B cell (primary cell): ENCODE data around the gene TANK. TPM values are rescaled to one million over a fixed set of nuclear protein-coding genes. Genes with fewer than 3 reads are reported as not detected.

Experiments
- ATAC-seq: fragments of 200-7000 bp; cut with Tn5 transposase; one replicate; pipeline ENCODE4 v1.10.0; 2021; ENCODE audit warnings: low read depth, mild to moderate bottlenecking, moderate number of reproducible peaks, moderate library complexity
- CTCF ChIA-PET: fragments of 350-600 bp; sonication (Branson Sonifier 250); formaldehyde crosslinking; loops from one replicate; lab custom pipeline; 2021; ENCODE audit warnings: antibody characterized with exemption, inconsistent platforms; lab: Charles Lee
- POLR2A ChIA-PET: fragments of 350-600 bp; sonication (Branson Sonifier 250); formaldehyde crosslinking; loops from one replicate; lab custom pipeline; 2021; ENCODE audit warnings: antibody characterized with exemption; lab: Charles Lee
- DNase-seq: peaks from one replicate; pipeline ENCODE4 v3.0.0; 2013
- H2AFZ ChIP-seq: 2 replicates; pipeline ENCODE4 v1.6.1; 2012; ENCODE audit warnings: mild to moderate bottlenecking, low read depth, low read length; ENCODE audit not compliant: insufficient read depth, poor library complexity, severe bottlenecking
- H3K27ac ChIP-seq, 2 donors: 1 replicate in 1 of 2; 2 replicates in 1 of 2; pipeline ENCODE4 v1.5.1; 2012 to 2013; ENCODE audit warnings: low read length in 2 of 2, mild to moderate bottlenecking in 2 of 2, moderate library complexity in 1 of 2
- H3K27me3 ChIP-seq, 4 experiments: fragments of 200-600 bp in 1 of 4; sonication (generic) in 1 of 4; replicated peaks in 1 of 4; 1 replicate in 2 of 4; 2 replicates in 2 of 4; pipeline versions ENCODE4 v1.6.1 to v1.7.0; 2013 to 2016; ENCODE audit warnings: low read length in 3 of 4, mild to moderate bottlenecking in 2 of 4, mixed read lengths in 1 of 4, moderate library complexity in 1 of 4; ENCODE audit not compliant: insufficient read depth in 4 of 4, control insufficient read depth in 3 of 4; ENCODE audit errors: control extremely low read depth in 1 of 4
- H3K36me3 ChIP-seq, 2 experiments: replicated peaks in 1 of 2; 1 replicate in 1 of 2; 2 replicates in 1 of 2; pipeline versions ENCODE4 v1.6.1 to v1.7.1; 2013; ENCODE audit warnings: low read length in 1 of 2; ENCODE audit not compliant: insufficient read depth in 2 of 2, control insufficient read depth in 1 of 2; ENCODE audit errors: control extremely low read depth in 1 of 2, extremely low read depth in 1 of 2
- H3K4me1 ChIP-seq, 2 donors: fragments of 200-600 bp in 1 of 2; sonication (generic) in 1 of 2; 1 replicate in 1 of 2; 2 replicates in 1 of 2; pipeline versions ENCODE4 v1.5.1 to v1.6.1; 2013 to 2017; ENCODE audit warnings: low read length in 2 of 2; ENCODE audit not compliant: control insufficient read depth in 2 of 2, insufficient read depth in 2 of 2
- H3K4me2 ChIP-seq: replicated peaks from 2 replicates; pipeline ENCODE3; 2012; ENCODE audit warnings: mild to moderate bottlenecking, low read depth, low read length; ENCODE audit not compliant: poor library complexity, severe bottlenecking
- H3K4me3 ChIP-seq, 5 experiments: fragments of 200-600 bp in 1 of 5; sonication (generic) in 1 of 5; 1 replicate in 3 of 5; 2 replicates in 2 of 5; pipeline versions ENCODE4 v1.5.1 to v1.7.0; 2011 to 2016; ENCODE audit warnings: low read length in 4 of 5, mild to moderate bottlenecking in 4 of 5, low read depth in 2 of 5, control low read depth in 1 of 5, moderate library complexity in 1 of 5; ENCODE audit not compliant: insufficient read depth in 1 of 5; ENCODE audit errors: control extremely low read depth in 1 of 5, extremely low read depth in 1 of 5
- H3K79me2 ChIP-seq: fragments of 200-600 bp; sonication (generic); one replicate; pipeline ENCODE4 v1.6.0; 2016; ENCODE audit warnings: low read length; ENCODE audit not compliant: control insufficient read depth, insufficient read depth
- H3K9ac ChIP-seq: fragments of 200-600 bp; sonication (generic); 2 replicates; pipeline ENCODE4 v1.6.1; 2017; ENCODE audit warnings: mild to moderate bottlenecking, low read length, moderate library complexity
- H3K9me3 ChIP-seq, 3 donors: one replicate each; pipeline versions ENCODE4 v1.6.1 to v1.7.1; 2013; ENCODE audit warnings: low read length in 2 of 3; ENCODE audit not compliant: control insufficient read depth in 2 of 3, insufficient read depth in 1 of 3; ENCODE audit errors: control extremely low read depth in 1 of 3
- H4K20me1 ChIP-seq: 2 replicates; pipeline ENCODE4 v1.6.0; 2012; ENCODE audit warnings: mild to moderate bottlenecking, low read length; ENCODE audit not compliant: insufficient read depth, control insufficient read depth, poor library complexity, severe bottlenecking
- H3K27ac Mint-ChIP-seq: one replicate; pipeline ENCODE4 v1.8.0; 2021; ENCODE audit warnings: mixed read lengths
- H3K27me3 Mint-ChIP-seq: one replicate; pipeline ENCODE4 v1.8.0; 2021; ENCODE audit warnings: mixed read lengths
- H3K4me1 Mint-ChIP-seq: one replicate; pipeline ENCODE4 v1.8.0; 2021; ENCODE audit warnings: mixed read lengths
- H3K4me3 Mint-ChIP-seq: one replicate; pipeline ENCODE4 v1.8.0; 2021; ENCODE audit warnings: mixed read lengths
- H3K9me3 Mint-ChIP-seq: one replicate; pipeline ENCODE4 v1.8.0; 2022; ENCODE audit warnings: mixed read lengths; ENCODE audit not compliant: insufficient read depth
- CTCF ChIP-seq: fragments of 200-600 bp; IDR thresholded peaks from one replicate; pipeline ENCODE4 v1.8.0; 2022; ENCODE audit warnings: antibody characterized with exemption, mild to moderate bottlenecking
- EZH2 ChIP-seq: IDR thresholded peaks from 2 replicates; pipeline ENCODE4 v1.6.1; 2012; ENCODE audit warnings: borderline replicate concordance, low read depth, mild to moderate bottlenecking, moderate library complexity, low read length; ENCODE audit not compliant: insufficient read depth, poor library complexity, severe bottlenecking
- WGBS: methylation state at CpG from one replicate; pipeline ENCODE4 v1.1.5; 2013; ENCODE audit warnings: missing lambda C conversion rate; ENCODE audit not compliant: insufficient coverage; 5-methylcytosine and 5-hydroxymethylcytosine counted together
- intact Hi-C: fragments of 100-400 bp; cut with micrococcal nuclease; formaldehyde crosslinking; loops from one replicate; pipeline ENCODE4 v1.10.0; 2022
- polyA plus RNA-seq: library from polyadenylated mRNA; depleted of rRNA; stranded (reverse); fragments of >200 nt; gene quantifications from 2 replicates; pipeline ENCODE4 v1.2.3, GENCODE V29; 2012
- total RNA-seq, 2 donors: library from RNA; stranded (reverse); fragments of 120-200 nt in 1 of 2; gene quantifications; 1 replicate in 1 of 2; 2 replicates in 1 of 2; pipeline versions ENCODE4 v1.2.3 to v1.2.4, GENCODE V29; 2013 to 2022

Gene TANK
- total and polyA plus RNA-seq, 2 donors (not counting 1 experiment from before 2014, with no cell fraction given), result 62.4 to 179 TPM

GRCh38 chr2:161230959-161231358 lies 70.7 kb downstream of the TANK start:
- Histone ChIP-seq H4K20me1 (peaks cover 18% of the 10 kb centered on the region), H3K9me3 (no peaks in the 10 kb centered on the region), H3K4me2 (no peak overlapping the region), H3K4me1 (no peaks in the 10 kb centered on the region), H3K9ac (no peak overlapping the region), H3K27ac (no peak overlapping the region), H3K27me3 (no peaks in the 10 kb centered on the region), H3K36me3 (peaks cover 14 to 64% of the 10 kb centered on the region in 2 experiments), H2AFZ (no peak overlapping the region), H3K4me3 (no peak overlapping the region), H3K79me2 (peaks cover 3% of the 10 kb centered on the region)
- ChIA-PET CTCF (interaction anchor here (0.8 to 3.0 kb wide), 4 partner anchors 8 to 170 kb away, joined by 3 to 12 read pairs (median 4); no protein-coding TSS in a partner anchor), POLR2A (no interaction called here)
- Mint-ChIP-seq H3K4me1 (peaks cover 3% of the 10 kb centered on the region), H3K27me3 (no peaks in the 10 kb centered on the region), H3K4me3 (no peak overlapping the region), H3K9me3 (no peaks in the 10 kb centered on the region), H3K27ac (no peak overlapping the region)
- no CpG with 5 or more reads among the region's 4 CpGs for WGBS
- ATAC-seq (no peak), DNase-seq (no peak)
- TF ChIP-seq CTCF (no peak), EZH2 (no peak)
- intact Hi-C loops, result no loop called here

- no peak for TF ChIP-seq CTCF
- Histone ChIP-seq H3K4me1 (peaks cover 6% of the 10 kb centered on the region in 2 donors), H3K4me3 (no peak overlapping the region), H3K27me3 (peaks cover 0 to 5% (median 0%) of the 10 kb centered on the region in 4 experiments), H4K20me1 (peaks cover 23% of the 10 kb centered on the region), H3K4me2 (no peak overlapping the region), H3K9me3 (no peaks in the 10 kb centered on the region), H3K9ac (no peak overlapping the region), H3K36me3 (peaks cover 17 to 56% of the 10 kb centered on the region in 2 experiments), H3K27ac (no peak overlapping the region), H3K79me2 (peaks cover 3% of the 10 kb centered on the region), H2AFZ (no peak overlapping the region)
- CTCF ChIA-PET, result interaction anchor here (1.2 to 3.9 kb wide), 9 partner anchors 9 to 72 kb away, joined by 3 to 14 read pairs (median 6); partner anchors contain the start of gene TANK
- ATAC-seq, result no peak
- intact Hi-C loops, result no loop called here
- Mint-ChIP-seq H3K4me1 (peaks cover 14% of the 10 kb centered on the region), H3K4me3 (no peak overlapping the region), H3K27ac (no peak overlapping the region), H3K27me3 (no peaks in the 10 kb centered on the region), H3K9me3 (no peaks in the 10 kb centered on the region)
- POLR2A ChIA-PET, result no interaction called here
- no peak for DNase-seq
Observed at GRCh38 chr2:161232571-161232970, 72.3 kb downstream of the TANK start.
